Endothelial cell of umbilical vein (primary cell): Measurements from ENCODE around the gene CA5A. TPM values are rescaled to one million over a fixed set of nuclear protein-coding genes. Genes with fewer than 3 reads are reported as not detected.

Experiments used
- BruUV-seq: library from RNA; stranded (reverse); fragments of 400-500 nt; replicated peaks from 2 replicates; lab custom pipeline; 2021; lab: Mats Ljungman, UMichigan
- CTCF ChIA-PET: fragments of 300-600, 350-600 bp; sonication (Branson Sonifier 250); formaldehyde crosslinking; loops from one replicate; lab custom pipeline; 2021; ENCODE audit warnings: antibody characterized with exemption, inconsistent platforms; lab: Charles Lee
- POLR2A ChIA-PET: fragments of 300-600, 350-600 bp; sonication (Branson Sonifier 250); formaldehyde crosslinking; loops from one replicate; lab custom pipeline; 2021; ENCODE audit warnings: antibody characterized with exemption, inconsistent platforms; lab: Charles Lee
- DNase-seq: peaks from one replicate; pipeline ENCODE4 v3.0.0-alpha.2; 2011; ENCODE audit warnings: low read depth, low spot score
- FAIRE-seq: peaks from 2 replicates; lab custom pipeline; 2011; peaks lifted over from hg19 to GRCh38; lab: Jason Lieb, UNC
- H2AFZ ChIP-seq: 2 replicates; pipeline ENCODE4 v1.6.0; 2012; ENCODE audit warnings: low read depth, low read length, control low read depth, inconsistent platforms
- H3K27ac ChIP-seq: 2 replicates; pipeline ENCODE4 v1.5.1; 2011; ENCODE audit warnings: low read depth, mild to moderate bottlenecking, control low read depth, low read length, moderate library complexity; ENCODE audit not compliant: insufficient read depth
- H3K27me3 ChIP-seq, 2 experiments: 2 replicates each; pipeline versions ENCODE4 v1.6.0 to v1.6.1; 2011; ENCODE audit warnings: low read length in 2 of 2, mixed read lengths in 1 of 2; ENCODE audit not compliant: control insufficient read depth in 2 of 2, insufficient read depth in 2 of 2
- H3K36me3 ChIP-seq, 2 experiments: 2 replicates in 1 of 2; 3 replicates in 1 of 2; pipeline ENCODE4 v1.5.1; 2011; ENCODE audit warnings: low read length in 2 of 2, mild to moderate bottlenecking in 1 of 2, moderate library complexity in 1 of 2; ENCODE audit not compliant: control insufficient read depth in 2 of 2, insufficient read depth in 2 of 2; ENCODE audit errors: extremely low read depth in 1 of 2
- H3K4me1 ChIP-seq: 3 replicates; pipeline ENCODE4 v1.5.1; 2011; ENCODE audit warnings: mild to moderate bottlenecking, low read length; ENCODE audit not compliant: control insufficient read depth, insufficient read depth; ENCODE audit errors: extremely low read depth
- H3K4me2 ChIP-seq: 2 replicates; pipeline ENCODE4 v1.6.1; 2011; ENCODE audit warnings: low read length, control low read depth, mixed read lengths; ENCODE audit not compliant: insufficient read depth
- H3K4me3 ChIP-seq, 3 experiments: fragments of 200-600 bp in 1 of 3; sonication (generic), shearing (Covaris generic) in 1 of 3; replicated peaks in 1 of 3; 2 replicates each; pipeline ENCODE4 v1.5.1; 2011 to 2016; ENCODE audit warnings: control low read depth in 3 of 3, low read length in 3 of 3, mild to moderate bottlenecking in 2 of 3, inconsistent platforms in 1 of 3, low read depth in 1 of 3, moderate library complexity in 1 of 3; ENCODE audit not compliant: insufficient read depth in 1 of 3
- H3K79me2 ChIP-seq: 2 replicates; pipeline ENCODE4 v1.6.0; 2012; ENCODE audit warnings: low read length, inconsistent platforms; ENCODE audit not compliant: control insufficient read depth, insufficient read depth
- H3K9ac ChIP-seq: replicated peaks from 2 replicates; pipeline ENCODE3; 2011; ENCODE audit warnings: low read length, control low read depth; ENCODE audit not compliant: insufficient read depth; ENCODE audit errors: extremely low read depth
- H3K9me1 ChIP-seq: replicated peaks from 3 replicates; pipeline ENCODE4 v1.6.0; 2011; ENCODE audit warnings: mild to moderate bottlenecking, low read length; ENCODE audit not compliant: control insufficient read depth, insufficient read depth; ENCODE audit errors: extremely low read depth
- H3K9me3 ChIP-seq: replicated peaks from 2 replicates; pipeline ENCODE4 v1.5.1; 2012; ENCODE audit warnings: low read length, inconsistent platforms; ENCODE audit not compliant: control insufficient read depth, insufficient read depth
- H4K20me1 ChIP-seq: replicated peaks from 2 replicates; pipeline ENCODE3; 2011; ENCODE audit warnings: mild to moderate bottlenecking, low read length; ENCODE audit not compliant: control insufficient read depth, insufficient read depth; ENCODE audit errors: extremely low read depth
- CTCF ChIP-seq, 2 donors: IDR thresholded peaks; 1 replicate in 1 of 2; 2 replicates in 1 of 2; pipeline ENCODE4 v1.5.1; 2011; ENCODE audit warnings: low read length in 2 of 2, mild to moderate bottlenecking in 2 of 2, moderate library complexity in 2 of 2, control low read depth in 1 of 2, inconsistent platforms in 1 of 2, low read depth in 1 of 2; ENCODE audit not compliant: insufficient read depth in 1 of 2; ENCODE audit errors: extremely low read depth in 1 of 2
- EZH2 ChIP-seq: IDR thresholded peaks from 2 replicates; pipeline ENCODE4 v1.6.1; 2012; ENCODE audit warnings: borderline replicate concordance, low read depth, mild to moderate bottlenecking, moderate library complexity, low read length, inconsistent platforms; ENCODE audit not compliant: severe bottlenecking
- FOS ChIP-seq: IDR thresholded peaks from 2 replicates; pipeline ENCODE4 v1.6.1; 2011; ENCODE audit warnings: mild to moderate bottlenecking, low read length, moderate library complexity, borderline replicate concordance; ENCODE audit not compliant: insufficient read depth
- GATA2 ChIP-seq: IDR thresholded peaks from 2 replicates; pipeline ENCODE4 v1.7.0; 2011; ENCODE audit warnings: low read depth, mild to moderate bottlenecking, moderate library complexity, mixed read lengths, low read length; ENCODE audit not compliant: insufficient read length, insufficient read depth
- JUN ChIP-seq: IDR thresholded peaks from 2 replicates; pipeline ENCODE4 v1.6.1; 2011; ENCODE audit warnings: borderline replicate concordance, low read depth; ENCODE audit not compliant: insufficient read length, insufficient read depth
- MYC ChIP-seq: IDR thresholded peaks from one replicate; pipeline ENCODE4 v1.6.1; 2011; ENCODE audit warnings: mild to moderate bottlenecking, low read depth, low read length
- POLR2A ChIP-seq: IDR thresholded peaks from 2 replicates; pipeline ENCODE4 v1.6.1; 2012; ENCODE audit warnings: low read depth, mild to moderate bottlenecking, control low read depth, low read length
- POLR2AphosphoS5 ChIP-seq: IDR thresholded peaks from 2 replicates; pipeline ENCODE4 v1.6.1; 2012; ENCODE audit warnings: low read depth, mild to moderate bottlenecking, control low read depth, low read length, moderate library complexity; ENCODE audit not compliant: insufficient read depth
- dilution Hi-C: fragments of 300-500 bp; cut with MboI; formaldehyde crosslinking; loops from one replicate; pipeline ENCODE4 v1.15.0; 2019; ENCODE audit warnings: low sequenced_read_pairs; ENCODE audit not compliant: extremely low pct_ligation_motif_present
- intact Hi-C: fragments of 100-400 bp; cut with micrococcal nuclease; formaldehyde crosslinking; loops from one replicate; pipeline ENCODE4 v1.10.0; 2022
- polyA plus RNA-seq, 4 experiments: library from polyadenylated mRNA; depleted of rRNA in 3 of 4; stranded (reverse) in 3 of 4; unstranded in 1 of 4; fragments of >200 nt; gene quantifications; 2 replicates each; pipeline versions ENCODE4 v1.2.1 to v1.2.3, GENCODE V29; 2011 to 2012; ENCODE audit warnings: missing spikeins in 1 of 4
- total RNA-seq: library from RNA; stranded (reverse); gene quantifications from 2 replicates; pipeline ENCODE4 v1.2.3, GENCODE V29; 2021
- TF ChIP-seq, protein P1 (sequence below): IDR thresholded peaks from 2 replicates; pipeline ENCODE4 v1.6.1; 2011; ENCODE audit not compliant: insufficient read depth, insufficient read length

The CA5A gene
- total and polyA plus RNA-seq, 2 donors (not counting 3 experiments of a cell fraction or from before 2014, with no cell fraction given), result not detected

DNA sequence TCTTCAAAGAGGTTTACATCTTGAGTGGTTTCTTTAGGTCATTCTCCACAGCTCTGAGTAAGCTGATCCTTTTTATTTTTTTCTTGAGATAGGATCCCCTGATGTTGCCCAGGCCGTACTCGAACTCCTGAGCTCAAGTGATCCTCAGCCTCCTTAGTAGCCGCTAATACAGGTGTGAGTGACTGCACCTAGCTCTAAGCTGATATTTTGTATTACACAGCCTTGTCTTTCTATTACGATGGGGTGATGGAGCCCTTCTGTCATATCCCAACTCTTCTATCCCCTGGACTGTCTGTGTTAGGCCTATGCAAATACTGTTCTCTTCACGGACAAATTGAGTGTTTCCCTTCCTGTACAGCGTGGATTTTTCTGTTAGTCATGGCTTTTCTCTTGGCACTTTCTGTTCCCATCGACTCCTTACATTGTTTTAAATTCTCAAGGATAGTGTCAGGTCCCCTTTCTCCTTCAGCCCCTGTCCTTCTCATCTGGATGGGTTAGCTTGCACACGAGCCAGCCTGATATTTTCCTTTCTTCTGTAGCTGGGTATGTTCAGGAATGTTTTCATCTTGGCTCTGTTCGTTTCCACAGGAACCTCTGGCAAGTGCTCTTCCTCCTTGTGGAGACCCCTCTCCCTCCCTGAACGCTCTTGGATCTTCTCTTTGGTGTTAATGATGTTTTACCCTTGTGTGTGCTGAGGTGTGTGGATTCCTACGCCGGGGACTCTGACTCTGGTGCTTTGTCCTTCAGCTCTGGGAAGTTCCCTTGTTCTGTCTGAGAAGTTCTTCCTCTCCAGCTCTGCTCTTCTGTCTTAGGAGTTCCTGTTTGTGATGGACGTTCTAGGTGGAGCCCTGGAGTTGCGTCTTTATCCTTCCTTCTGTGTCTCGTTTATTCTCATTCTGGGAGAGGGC lies 17.2 kb upstream of the CA5A start:
- Histone ChIP-seq H2AFZ (no peak overlapping the region), H3K27me3 (no peaks in the 10 kb centered on the region), H3K4me1 (peaks cover 40% of the 10 kb centered on the region), H3K9me3 (no peaks in the 10 kb centered on the region), H3K27ac (peak overlapping the region; percentile 76), H4K20me1 (no peaks in the 10 kb centered on the region), H3K9ac (peak overlapping the region; percentile 72), H3K36me3 (peaks cover 0 to 2% of the 10 kb centered on the region in 2 experiments), H3K4me2 (peak overlapping the region; percentile 47), H3K4me3 (peak overlapping the region in 1 of 3 experiments; percentile 9), H3K79me2 (peaks cover 68% of the 10 kb centered on the region), H3K9me1 (no peaks in the 10 kb centered on the region)
- DNase-seq, result peak; percentile 65
- TF ChIP-seq POLR2A, result peak; percentile 42
- no peak for TF ChIP-seq CTCF (IDR thresholded peaks at IDR 0.05; ENCODE audit: extremely low read depth in 1 of 2, insufficient read depth in 1 of 2, low read depth in 1 of 2, low read length in 2 of 2)
- TF ChIP-seq GATA2, result no peak
- no peak for TF ChIP-seq EZH2
- TF ChIP-seq, protein P1, sequence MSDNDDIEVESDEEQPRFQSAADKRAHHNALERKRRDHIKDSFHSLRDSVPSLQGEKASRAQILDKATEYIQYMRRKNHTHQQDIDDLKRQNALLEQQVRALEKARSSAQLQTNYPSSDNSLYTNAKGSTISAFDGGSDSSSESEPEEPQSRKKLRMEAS, result no peak
- no peak for TF ChIP-seq FOS
- no peak for TF ChIP-seq MYC
- peak; percentile 14 for TF ChIP-seq POLR2AphosphoS5
- no peak for TF ChIP-seq JUN
- BruUV-seq, result TSS peak; percentile 29
- dilution Hi-C loops (no loop called here), intact Hi-C loops (loop anchor here (5.0 to 10.0 kb wide), 2 partner anchors 176 to 611 kb away; no protein-coding TSS in a partner anchor)
- ChIA-PET CTCF (interaction anchor here (1.2 to 3.2 kb wide), 4 partner anchors 10 to 484 kb away, joined by 4 to 8 read pairs (median 6); no protein-coding TSS in a partner anchor), POLR2A (interaction anchor here (0.5 kb wide), 1 partner anchor 177 kb away, joined by 6 read pairs; no protein-coding TSS in a partner anchor)
- peak; percentile 55 for FAIRE-seq
